Measurements from ENCODE around the gene BMERB1.

The BMERB1 gene

DNA sequence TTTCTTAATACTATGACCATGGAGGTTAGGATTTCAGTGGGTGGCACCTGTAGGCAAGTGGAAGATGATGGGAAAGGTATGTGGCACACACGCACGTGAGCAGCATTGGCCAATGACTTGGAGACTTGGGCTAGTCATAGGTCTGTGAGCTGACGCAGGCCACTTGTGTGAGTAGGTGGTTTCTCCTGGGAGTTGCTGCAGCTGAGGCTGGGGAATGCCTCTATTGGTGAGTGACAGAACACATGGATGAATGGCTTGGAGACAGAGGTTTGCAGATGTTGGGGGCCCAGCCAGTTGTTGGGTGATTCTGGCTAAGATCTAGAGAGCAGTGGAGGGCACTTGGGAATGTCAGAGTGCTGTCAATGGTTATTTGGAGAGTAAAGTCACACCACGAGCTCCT, 144.4 kb downstream of the BMERB1 start:
- TF ChIP-seq, protein P1, sequence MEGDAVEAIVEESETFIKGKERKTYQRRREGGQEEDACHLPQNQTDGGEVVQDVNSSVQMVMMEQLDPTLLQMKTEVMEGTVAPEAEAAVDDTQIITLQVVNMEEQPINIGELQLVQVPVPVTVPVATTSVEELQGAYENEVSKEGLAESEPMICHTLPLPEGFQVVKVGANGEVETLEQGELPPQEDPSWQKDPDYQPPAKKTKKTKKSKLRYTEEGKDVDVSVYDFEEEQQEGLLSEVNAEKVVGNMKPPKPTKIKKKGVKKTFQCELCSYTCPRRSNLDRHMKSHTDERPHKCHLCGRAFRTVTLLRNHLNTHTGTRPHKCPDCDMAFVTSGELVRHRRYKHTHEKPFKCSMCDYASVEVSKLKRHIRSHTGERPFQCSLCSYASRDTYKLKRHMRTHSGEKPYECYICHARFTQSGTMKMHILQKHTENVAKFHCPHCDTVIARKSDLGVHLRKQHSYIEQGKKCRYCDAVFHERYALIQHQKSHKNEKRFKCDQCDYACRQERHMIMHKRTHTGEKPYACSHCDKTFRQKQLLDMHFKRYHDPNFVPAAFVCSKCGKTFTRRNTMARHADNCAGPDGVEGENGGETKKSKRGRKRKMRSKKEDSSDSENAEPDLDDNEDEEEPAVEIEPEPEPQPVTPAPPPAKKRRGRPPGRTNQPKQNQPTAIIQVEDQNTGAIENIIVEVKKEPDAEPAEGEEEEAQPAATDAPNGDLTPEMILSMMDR (IDR thresholded peaks at IDR 0.05), result no peak

DNA sequence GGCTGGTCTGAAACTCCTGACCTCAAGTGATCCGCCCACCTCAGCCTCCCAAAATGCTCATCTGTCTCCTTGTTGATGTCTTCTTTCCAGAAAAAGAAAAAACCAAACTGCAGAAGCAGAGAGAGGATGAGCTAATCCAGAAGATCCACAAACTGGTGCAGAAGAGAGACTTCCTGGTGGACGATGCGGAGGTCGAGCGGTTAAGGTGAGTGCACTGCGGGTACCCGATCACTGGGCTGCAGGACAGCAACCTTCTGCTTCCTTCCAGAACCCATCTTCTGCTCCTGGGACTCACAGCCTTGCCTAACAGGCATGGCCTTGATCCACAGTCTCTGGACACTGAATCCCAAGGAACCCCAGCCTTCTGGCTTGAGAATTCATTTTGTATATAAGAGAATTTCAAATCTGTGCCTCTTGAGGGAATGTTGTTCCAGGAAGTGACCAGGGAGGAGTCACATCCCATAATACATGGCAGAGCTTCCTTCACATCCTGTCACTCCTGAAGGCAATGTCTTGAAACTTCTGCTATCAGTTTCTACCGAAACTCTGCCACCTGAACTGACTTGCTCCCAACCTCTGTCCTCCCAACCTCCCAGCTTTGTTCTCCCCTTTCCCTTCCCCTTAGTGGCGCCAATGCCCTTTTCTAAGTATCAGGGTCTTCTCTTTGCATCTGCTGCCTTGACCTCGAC, 146.9 kb downstream of the BMERB1 start:
- TF ChIP-seq, protein P1 (IDR thresholded peaks at IDR 0.05), result no peak

DNA sequence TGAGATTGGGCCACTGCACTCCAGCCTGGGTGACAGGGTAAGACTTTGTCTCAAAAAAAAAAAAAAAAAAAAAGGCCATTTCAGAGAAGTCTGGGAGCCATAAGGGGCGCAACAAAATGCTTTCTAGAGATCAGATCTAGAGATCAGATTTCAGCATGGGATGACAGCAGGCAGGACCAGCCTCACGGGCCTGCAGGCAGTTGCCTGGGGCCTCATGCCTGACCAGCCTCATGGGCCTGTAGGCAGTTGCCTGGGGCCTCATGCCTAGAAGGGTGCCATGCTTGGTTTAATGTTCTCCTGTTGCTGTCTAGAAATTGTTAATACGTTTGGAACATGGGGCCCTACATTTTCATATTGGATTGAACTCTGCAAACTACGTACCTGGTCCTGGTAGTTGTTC, 149.1 kb downstream of the BMERB1 start:
- TF ChIP-seq, protein P1 (IDR thresholded peaks at IDR 0.05), result no peak

DNA sequence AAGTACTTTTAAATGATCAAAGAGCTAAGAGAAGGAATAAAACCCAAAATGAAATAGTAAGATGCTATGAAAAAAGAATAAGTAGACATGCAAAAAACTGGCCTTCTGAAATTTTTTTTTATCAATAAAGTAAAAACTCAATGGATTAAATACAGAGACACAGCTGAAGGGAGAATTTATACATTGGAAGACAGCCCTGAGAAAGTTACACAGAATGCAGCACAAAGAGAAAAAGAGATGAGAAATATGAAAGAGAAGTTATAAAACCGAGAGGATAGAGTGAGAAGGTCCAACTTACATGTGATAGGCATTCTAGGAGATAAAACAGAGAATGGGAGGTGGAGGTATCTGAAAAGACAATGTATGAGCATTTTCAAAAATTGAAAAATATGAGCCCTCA, 151.6 kb downstream of the BMERB1 start:
- TF ChIP-seq, protein P1 (IDR thresholded peaks at IDR 0.05), result no peak

DNA sequence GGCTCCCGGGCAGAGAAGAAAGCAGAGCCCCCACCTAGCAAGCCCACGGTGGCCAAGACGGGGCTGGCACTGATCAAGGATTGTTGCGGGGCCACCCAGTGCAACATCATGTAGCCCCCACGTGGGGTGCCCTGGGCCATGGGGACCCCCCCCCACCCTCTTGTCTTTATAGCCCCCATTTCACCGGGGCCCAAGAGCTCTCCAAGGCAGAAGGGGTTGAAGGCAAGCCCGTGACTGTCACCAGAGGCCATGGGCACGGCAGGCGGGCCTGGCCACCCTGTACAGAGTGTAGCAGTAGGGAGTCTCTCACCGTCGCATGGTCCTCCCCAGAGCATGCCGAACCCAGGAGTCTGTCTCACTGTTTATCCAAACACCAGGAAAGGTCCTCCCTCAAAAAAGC, 152.3 kb downstream of the BMERB1 start:
- TF ChIP-seq, protein P1 (IDR thresholded peaks at IDR 0.05), result no peak

DNA sequence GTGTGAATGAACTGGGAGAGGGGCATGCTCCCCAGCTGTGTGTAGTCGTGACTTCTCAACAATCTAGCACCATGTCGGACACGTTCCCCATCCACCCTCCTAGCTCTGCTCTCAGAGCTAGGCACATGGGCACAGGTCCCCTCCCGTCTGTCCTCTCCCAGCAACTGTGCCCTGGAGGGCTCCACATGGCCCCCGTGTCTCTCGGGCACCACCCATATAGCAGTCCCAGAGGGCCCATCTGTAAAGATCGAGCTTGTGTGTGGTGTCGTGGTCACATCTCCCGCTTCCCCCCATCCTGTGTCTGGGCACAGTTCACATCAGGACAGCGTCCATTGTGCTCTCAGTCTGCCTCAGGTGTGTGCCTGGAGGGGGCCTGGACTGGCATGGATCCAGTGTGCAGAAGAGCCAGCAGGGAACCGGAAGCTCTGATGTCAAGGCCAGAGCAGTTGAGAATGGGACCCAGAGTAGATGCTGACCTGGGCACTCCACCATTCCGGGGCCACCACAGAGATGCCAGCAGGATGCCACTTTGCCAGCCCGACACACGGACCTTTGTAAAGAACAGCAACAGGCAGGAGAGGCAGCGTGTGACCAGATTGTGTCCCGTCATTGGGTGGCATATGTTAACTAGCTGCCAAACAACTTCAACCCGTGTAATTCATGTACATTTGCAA, 152.9 kb downstream of the BMERB1 start:
- TF ChIP-seq, protein P1 (IDR thresholded peaks at IDR 0.05), result no peak

DNA sequence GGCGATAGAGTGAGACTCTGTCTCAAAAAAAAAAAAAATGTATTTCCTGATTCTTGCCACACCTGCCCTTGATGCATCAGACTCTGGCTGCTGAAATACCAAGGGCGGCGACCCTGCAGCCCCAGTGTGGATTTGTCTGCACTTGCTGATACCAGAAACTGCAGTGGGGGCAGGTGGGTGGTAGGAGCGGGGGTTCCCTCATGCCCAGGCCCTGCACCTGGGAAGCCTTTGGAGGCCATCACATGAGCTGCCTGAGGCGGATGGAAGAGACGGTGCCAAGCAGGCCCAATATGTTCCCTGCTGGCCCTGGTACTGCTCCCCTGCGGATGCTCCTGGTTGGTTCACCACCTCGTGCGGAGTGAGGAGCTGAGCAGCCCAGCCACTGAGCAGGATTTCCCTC, 157.9 kb downstream of the BMERB1 start:
- TF ChIP-seq, protein P1 (IDR thresholded peaks at IDR 0.05), result no peak
